HG03108 (cell line): ENCODE results near the gene RAX2.

ENCODE experiments used
- ATAC-seq: cut with Tn5 transposase; IDR thresholded peaks from one replicate; pipeline ENCODE4 v1.9.1; 2021; ENCODE audit warnings: moderate library complexity; ENCODE audit not compliant: unreplicated experiment

RAX2 gene

GRCh38 chr19:3733549-3734309, 38.3 kb downstream of the RAX2 start:
- no peak for ATAC-seq

GRCh38 chr19:3732108-3732507, 39.9 kb downstream of the RAX2 start:
- ATAC-seq: no peak

GRCh38 chr19:3730457-3730958, 41.5 kb downstream of the RAX2 start:
- no peak for ATAC-seq

GRCh38 chr19:3725640-3726310, 46.3 kb downstream of the RAX2 start:
- no peak for ATAC-seq

- ATAC-seq: no peak
Measured at GRCh38 chr19:3725121-3725520, 46.9 kb downstream of the RAX2 start.

- no peak for ATAC-seq
Measured at GRCh38 chr19:3723883-3724282, 48.1 kb downstream of the RAX2 start.

GRCh38 chr19:3723110-3723488, 48.9 kb downstream of the RAX2 start:
- ATAC-seq: no peak

- no peak for ATAC-seq
Measured at GRCh38 chr19:3722443-3723109, 49.5 kb downstream of the RAX2 start.

- no peak for ATAC-seq
Measured at GRCh38 chr19:3721887-3722442, 50.1 kb downstream of the RAX2 start.

- no peak for ATAC-seq
Measured at GRCh38 chr19:3721131-3721886, 50.7 kb downstream of the RAX2 start.

- no peak for ATAC-seq
Measured at GRCh38 chr19:3720349-3720917, 51.6 kb downstream of the RAX2 start.

GRCh38 chr19:3719868-3720267, 52.2 kb downstream of the RAX2 start:
- ATAC-seq: no peak
